Left ventricle myocardium inferior (tissue), 1 donor: ENCODE measurements around the gene NDUFB10. TPM values are rescaled to one million over a fixed set of nuclear protein-coding genes. Genes with fewer than 3 reads are reported as not detected.
A peak's percentile ranks its signal among the peaks of the same experiment; 100 is the strongest.
"Not testable (repeated sequence)": the region's sequence is repeated elsewhere in the genome, so short reads cannot be mapped to it uniquely, and the experiment has no call there.

Source experiments
- DNase-seq: peaks from one replicate; pipeline ENCODE4 v3.0.0-alpha.2; 2020
- H3K27ac ChIP-seq: fragments of 200-600 bp; replicated peaks from 2 replicates; pipeline ENCODE4 v1.8.0; 2021
- H3K27me3 ChIP-seq: fragments of 200-600 bp; 2 replicates; pipeline ENCODE4 v1.8.0; 2021; ENCODE audit warnings: low read depth
- H3K36me3 ChIP-seq: fragments of 200-600 bp; 2 replicates; pipeline ENCODE4 v1.8.0; 2021
- H3K4me1 ChIP-seq: fragments of 200-600 bp; 2 replicates; pipeline ENCODE4 v1.8.0; 2021
- H3K4me3 ChIP-seq: fragments of 200-600 bp; 2 replicates; pipeline ENCODE4 v1.8.0; 2021; ENCODE audit warnings: mild to moderate bottlenecking, moderate library complexity
- H3K9me3 ChIP-seq: fragments of 200-600 bp; replicated peaks from 2 replicates; pipeline ENCODE4 v1.8.0; 2021
- intact Hi-C: fragments of 100-400 bp; cut with micrococcal nuclease; formaldehyde crosslinking; loops from one replicate; pipeline ENCODE4 v1.11.0; 2022
- total RNA-seq: library from RNA; stranded (reverse); fragmentation: NEBNext Ultra II Directional; extraction: Animal tissue kit (Norgen Biotek cat#: 25700); gene quantifications from one replicate; pipeline ENCODE4 v1.2.1, GENCODE V29; 2021
- TF ChIP-seq, protein P1 (sequence below): fragments of 200-600 bp; IDR thresholded peaks from 2 replicates; pipeline ENCODE4 v1.8.0; 2021; ENCODE audit warnings: antibody characterized with exemption, mild to moderate bottlenecking, borderline replicate concordance
- donor health status: DM: no; HTN: yes; CAD: no; lungs with severe emphysema.

NDUFB10 gene
- total RNA-seq, 1 donor from 2014 or later, result 601 TPM

DNA sequence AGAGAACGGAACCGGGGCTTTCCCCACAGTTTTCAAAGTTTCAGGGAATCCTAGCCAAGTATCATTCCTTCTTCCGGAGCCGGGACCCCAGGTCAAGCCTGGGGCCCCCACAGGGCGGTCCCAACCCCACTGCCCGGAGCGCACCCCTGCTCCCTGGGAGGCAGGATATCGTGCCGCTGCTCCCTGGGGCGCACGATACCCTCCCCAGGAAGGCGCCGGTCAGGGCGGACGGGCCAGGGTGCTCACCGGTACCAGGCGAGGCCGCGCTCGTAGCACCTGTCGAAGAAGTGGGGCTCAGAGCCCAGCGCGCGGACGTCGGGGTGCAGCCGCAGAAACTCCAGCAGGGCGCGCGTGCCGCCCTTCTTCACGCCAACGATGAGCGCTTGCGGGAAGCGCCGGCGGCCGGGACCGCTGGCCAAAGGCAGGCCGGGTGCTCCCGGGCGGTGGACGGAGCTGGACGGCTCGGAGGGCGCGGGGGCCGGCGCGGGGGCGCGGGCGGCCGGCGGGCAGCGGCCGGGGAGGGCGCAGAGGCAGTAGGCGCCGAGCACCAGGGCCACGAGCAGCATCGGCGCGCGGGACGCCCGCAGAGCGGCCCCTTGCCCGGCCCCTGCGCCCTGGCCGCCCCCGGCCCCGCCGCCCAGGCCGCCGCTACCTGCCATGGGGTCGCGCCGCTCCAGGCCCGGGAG, 41.5 kb upstream of the NDUFB10 start:
- intact Hi-C loops, result no loop called here
- H3K27ac ChIP-seq, result no peak overlapping the region
- H3K36me3 ChIP-seq, result no peaks in the 10 kb centered on the region
- peak overlapping the region; percentile 37 for H3K4me3 ChIP-seq
- peaks cover 97% of the 10 kb centered on the region for H3K27me3 ChIP-seq
- DNase-seq, result no peak
- H3K9me3 ChIP-seq, result no peaks in the 10 kb centered on the region
- H3K4me1 ChIP-seq, result peaks cover 8% of the 10 kb centered on the region
- TF ChIP-seq, protein P1, sequence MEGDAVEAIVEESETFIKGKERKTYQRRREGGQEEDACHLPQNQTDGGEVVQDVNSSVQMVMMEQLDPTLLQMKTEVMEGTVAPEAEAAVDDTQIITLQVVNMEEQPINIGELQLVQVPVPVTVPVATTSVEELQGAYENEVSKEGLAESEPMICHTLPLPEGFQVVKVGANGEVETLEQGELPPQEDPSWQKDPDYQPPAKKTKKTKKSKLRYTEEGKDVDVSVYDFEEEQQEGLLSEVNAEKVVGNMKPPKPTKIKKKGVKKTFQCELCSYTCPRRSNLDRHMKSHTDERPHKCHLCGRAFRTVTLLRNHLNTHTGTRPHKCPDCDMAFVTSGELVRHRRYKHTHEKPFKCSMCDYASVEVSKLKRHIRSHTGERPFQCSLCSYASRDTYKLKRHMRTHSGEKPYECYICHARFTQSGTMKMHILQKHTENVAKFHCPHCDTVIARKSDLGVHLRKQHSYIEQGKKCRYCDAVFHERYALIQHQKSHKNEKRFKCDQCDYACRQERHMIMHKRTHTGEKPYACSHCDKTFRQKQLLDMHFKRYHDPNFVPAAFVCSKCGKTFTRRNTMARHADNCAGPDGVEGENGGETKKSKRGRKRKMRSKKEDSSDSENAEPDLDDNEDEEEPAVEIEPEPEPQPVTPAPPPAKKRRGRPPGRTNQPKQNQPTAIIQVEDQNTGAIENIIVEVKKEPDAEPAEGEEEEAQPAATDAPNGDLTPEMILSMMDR, result no peak

DNA sequence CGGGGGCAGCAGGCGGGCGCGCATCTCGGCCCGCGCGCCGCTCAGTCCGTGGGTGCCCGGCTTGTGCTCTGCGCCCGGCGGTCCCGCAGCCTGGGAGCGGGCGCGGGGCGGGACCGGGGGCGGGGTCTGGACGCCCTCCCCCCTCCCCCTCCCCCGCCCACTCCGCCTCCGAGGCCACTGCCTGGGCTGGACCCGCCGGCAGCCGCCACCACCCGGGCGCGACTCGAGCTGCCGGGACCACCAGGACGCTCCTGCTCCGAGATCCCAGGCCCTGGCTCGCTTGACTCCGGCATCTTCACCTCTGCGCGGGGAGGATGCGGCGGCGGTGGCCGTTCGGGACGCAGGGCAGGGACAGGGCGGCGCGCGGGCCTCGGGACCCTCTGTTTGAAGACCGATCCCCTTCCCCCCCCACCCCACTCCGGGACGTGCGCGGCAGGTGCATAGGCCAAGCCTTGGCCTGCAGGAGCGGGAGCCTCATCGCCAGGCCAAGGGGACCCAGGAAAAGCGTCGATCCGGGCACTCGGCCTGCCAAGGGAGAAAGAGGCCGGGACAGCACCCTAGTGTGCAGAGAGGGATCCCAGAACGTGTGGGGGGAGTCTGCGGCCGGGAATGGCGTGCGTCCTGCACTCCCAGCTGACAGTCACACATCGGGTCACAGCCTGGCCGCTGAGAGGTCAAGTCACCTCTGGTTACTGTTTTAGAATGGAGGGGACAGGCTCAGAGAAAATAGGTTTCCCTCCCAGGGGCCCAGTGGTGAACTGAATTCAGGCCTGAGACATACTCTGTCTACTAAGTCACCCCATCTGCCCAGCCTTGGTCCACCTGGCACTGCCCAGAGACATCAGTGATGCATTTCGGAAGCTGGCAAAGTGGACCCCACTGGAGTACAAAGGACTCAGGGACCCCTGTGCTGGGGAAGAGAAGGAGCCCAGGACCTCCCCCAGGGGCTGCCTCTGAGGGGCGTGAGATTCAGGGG, 40.7 kb upstream of the NDUFB10 start, which contains the start of gene HS3ST6:
TSS of gene HS3ST6 (minus strand) at position 65 of the 976 bp plus-strand sequence. CDS start 92 bp downstream, outside the sequence.
- Histone ChIP-seq H3K4me3 (peak within 1 kb of the TSS; percentile 37), H3K27ac (no peak within 1 kb of the TSS), H3K27me3 (peaks cover 99% of the 10 kb centered on the region), H3K36me3 (no peaks in the 10 kb centered on the region), H3K9me3 (no peaks in the 10 kb centered on the region), H3K4me1 (peaks cover 10% of the 10 kb centered on the region)
- intact Hi-C loops, result no loop called here
- DNase-seq, result no peak
- TF ChIP-seq, protein P1, result no peak

DNA sequence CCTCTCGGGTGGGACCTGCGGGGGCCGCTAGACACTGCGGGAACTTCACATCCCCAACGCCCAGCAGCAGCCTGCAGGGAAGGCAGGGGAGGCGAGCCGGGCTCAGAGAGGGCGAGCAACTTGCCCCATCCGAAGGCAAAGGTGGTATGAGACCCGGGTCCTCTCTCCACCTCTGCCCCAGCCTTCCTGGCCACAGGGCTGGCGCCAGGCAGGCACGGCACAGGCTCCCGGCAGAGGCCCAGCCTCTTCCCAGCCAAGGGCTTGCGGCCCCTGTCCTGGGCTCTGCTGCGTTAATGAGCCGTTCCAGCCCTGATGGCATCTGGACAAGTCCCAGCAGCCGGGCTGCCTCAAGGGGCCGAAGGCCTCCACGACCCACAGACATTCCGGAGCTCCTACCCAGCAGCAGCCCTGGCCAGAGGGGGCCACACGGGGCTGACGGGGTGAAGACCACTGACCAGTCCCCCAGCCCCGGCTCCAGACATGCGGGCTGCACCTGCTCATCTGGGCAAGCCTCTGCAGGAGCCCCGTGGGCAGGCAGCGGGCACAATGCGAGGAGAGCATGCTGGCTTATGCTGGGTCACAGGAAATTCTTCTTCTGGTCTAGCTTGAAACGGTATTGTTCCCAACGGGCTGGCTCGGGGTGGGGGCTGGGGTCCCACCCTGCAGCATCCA, 39.9 kb upstream of the NDUFB10 start:
- H3K4me1 ChIP-seq, result peaks cover 13% of the 10 kb centered on the region
- no peak for DNase-seq
- H3K9me3 ChIP-seq, result no peaks in the 10 kb centered on the region
- no peak overlapping the region for H3K27ac ChIP-seq
- no peaks in the 10 kb centered on the region for H3K36me3 ChIP-seq
- peaks cover 99% of the 10 kb centered on the region for H3K27me3 ChIP-seq
- intact Hi-C loops, result no loop called here
- TF ChIP-seq, protein P1, result no peak
- no peak overlapping the region for H3K4me3 ChIP-seq

DNA sequence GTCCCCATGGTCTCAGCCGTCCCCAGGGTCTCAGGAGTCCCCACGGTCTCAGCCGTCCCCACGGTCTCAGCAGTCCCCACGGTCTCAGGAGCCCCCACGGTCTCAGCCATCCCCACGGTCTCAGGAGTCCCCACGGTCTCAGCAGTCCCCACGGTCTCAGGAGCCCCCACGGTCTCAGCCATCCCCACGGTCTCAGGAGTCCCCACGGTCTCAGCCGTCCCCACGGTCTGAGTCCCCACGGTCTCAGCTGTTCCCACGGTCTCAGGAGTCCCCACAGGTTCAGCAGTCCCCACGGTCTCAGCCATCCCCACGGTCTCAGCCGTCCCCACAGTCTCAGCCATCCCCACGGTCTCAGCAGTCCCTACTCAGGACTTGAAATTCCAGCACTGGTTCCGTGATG, 39.2 kb upstream of the NDUFB10 start:
- not testable (repeated sequence) for H3K36me3 ChIP-seq, H3K27ac ChIP-seq, DNase-seq, H3K4me3 ChIP-seq, H3K9me3 ChIP-seq
- intact Hi-C loops, result loop anchor here (10.0 kb wide), 1 partner anchor 55 kb away; no protein-coding TSS in a partner anchor
- Histone ChIP-seq H3K4me1 (peaks cover 13% of the 10 kb centered on the region), H3K27me3 (peaks cover 99% of the 10 kb centered on the region)

DNA sequence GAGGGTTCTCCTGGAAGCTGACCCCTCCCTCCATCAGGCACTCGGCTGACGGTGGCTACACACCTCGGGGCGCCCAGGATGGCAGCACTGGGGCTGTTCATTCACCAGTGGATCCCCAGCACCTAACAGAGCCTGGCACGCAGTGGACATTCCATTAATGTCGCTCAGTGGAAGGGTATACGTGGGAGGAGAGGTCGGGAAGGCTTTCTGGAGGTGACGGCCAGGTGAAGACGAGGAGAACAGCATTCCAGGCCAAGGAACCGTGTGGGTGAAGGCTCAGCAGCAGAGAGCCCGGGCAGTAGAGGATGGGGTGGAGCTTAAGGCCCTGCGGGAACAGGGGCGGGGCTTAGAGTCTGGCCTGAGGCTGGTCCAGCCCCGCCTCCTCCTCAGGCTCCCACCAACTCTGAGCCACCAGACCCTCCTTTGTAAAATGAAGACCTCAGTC, 38.6 kb upstream of the NDUFB10 start:
- TF ChIP-seq, protein P1, result no peak
- no peaks in the 10 kb centered on the region for H3K36me3 ChIP-seq
- intact Hi-C loops, result loop anchor here (10.0 kb wide), 1 partner anchor 56 kb away; no protein-coding TSS in a partner anchor
- H3K4me1 ChIP-seq, result peaks cover 13% of the 10 kb centered on the region
- DNase-seq, result no peak
- no peak overlapping the region for H3K4me3 ChIP-seq
- no peaks in the 10 kb centered on the region for H3K9me3 ChIP-seq
- no peak overlapping the region for H3K27ac ChIP-seq
- peaks cover 99% of the 10 kb centered on the region for H3K27me3 ChIP-seq
